HG03378 (cell line): ENCODE data around the gene MKI67.
"Not testable (repeated sequence)": the region's sequence is repeated elsewhere in the genome, so short reads cannot be mapped to it uniquely, and the experiment has no call there.

Experiments used
- ATAC-seq: cut with Tn5 transposase; IDR thresholded peaks from one replicate; pipeline ENCODE4 v1.9.1; 2021; ENCODE audit warnings: mild to moderate bottlenecking, moderate library complexity; ENCODE audit not compliant: unreplicated experiment

Gene MKI67

DNA sequence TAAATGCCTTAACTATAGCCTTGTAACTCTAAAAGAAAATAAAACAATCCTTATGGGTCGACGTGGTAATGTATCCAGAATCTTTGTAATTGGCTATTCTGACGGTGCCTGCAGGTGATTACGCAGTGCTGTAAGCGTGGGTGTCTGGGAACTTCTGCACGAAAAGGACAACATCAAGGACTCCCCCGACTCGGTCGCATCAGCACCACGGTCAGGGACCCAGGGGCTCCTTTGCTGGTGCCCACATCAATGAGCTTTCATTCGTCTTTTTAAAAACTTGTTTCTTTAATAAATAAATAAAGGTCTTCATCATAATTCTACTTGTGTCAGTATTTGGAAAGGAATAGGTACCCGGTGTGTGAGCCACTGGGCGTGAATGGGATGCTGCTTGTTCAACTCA is 13.2 kb downstream of the MKI67 start:
- ATAC-seq = no peak

GRCh38 chr10:128111696-128112095 is 14.5 kb downstream of the MKI67 start:
- ATAC-seq = no peak

DNA sequence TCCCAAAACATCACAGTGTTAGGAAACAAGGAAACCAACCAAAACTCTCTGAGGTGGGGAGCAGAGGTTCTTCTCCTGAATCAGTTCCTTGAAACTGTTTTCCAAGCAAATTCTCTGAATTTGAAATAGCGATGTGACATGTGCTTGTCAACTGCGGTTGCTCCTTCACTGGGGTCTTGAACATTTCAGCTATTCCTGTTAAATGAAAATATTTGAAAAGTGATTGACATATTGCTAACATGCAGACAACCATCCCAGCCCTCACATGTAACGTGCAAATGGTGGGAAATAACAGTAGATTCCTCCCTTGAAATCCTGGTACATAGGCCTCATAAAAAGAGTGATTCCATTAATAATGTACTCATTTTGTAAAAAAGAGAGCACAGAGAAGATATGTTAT is 15.9 kb downstream of the MKI67 start:
- no peak for ATAC-seq

DNA sequence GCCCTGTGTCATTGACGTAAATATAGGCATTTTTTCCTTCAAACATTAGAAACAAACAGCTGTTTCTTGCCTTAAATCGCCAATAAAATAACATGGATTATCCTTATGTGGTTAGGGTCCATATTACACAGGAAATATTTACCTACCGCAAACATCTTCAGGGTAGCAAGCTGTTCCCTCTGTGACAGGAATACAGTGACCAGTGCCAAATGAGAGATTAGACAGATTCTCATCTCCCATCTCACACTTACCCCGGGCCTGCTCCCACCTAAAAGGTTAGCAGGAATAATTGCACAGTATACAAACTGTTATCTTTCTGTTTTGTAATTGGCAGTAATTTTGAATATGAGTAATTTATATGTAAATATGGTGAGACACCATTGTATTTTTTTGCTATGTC is 16.5 kb downstream of the MKI67 start:
- ATAC-seq = no peak

DNA sequence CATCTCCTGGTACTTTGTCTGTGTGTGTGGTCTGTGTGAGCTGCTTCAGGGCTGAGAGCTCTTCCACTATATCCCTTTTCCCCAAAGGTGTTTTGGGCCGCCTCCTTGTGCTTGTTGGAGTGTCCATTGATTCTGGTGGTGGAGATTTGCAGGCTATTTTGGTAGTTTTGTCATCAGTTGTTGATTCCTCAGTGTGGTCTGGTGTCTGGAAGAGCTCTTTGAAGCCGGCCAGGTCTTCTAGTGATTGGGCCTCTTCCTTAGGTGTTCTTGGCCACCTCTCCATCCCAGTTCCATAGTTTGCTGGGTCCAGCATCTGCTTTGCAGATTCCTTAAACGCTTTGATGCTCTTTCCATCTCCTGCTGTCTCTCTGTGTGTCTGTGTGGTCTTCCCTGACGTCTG is 20.8 kb downstream of the MKI67 start:
- ATAC-seq = no peak

DNA sequence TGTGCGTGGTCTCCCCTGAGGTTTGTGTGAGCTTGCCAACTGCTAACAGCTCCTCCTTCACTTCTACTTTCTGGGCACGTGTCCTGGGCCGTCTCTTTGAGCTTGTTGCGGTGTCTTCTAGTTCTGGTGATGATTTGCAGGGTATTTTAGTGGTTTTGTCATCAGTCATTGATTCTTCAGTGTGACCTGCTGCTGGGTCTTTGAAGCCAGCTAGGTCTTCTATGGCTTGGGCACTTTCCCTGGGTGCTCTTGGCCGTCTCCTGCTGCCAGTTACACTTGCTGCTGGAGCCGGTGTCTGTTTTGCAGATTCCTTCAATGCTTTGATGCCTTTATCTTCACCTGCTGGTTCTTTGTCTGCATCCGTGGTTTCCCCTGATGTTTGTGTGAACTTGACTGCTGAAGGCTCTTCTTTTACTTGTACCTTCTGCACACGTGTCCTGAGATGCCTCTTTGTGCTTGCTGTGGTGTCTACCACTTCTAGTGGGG is 23.0 kb downstream of the MKI67 start:
- ATAC-seq = no peak

- no peak for ATAC-seq
Observed at GRCh38 chr10:128102480-128103228, 23.6 kb downstream of the MKI67 start.

GRCh38 chr10:128101901-128102300 is 24.3 kb downstream of the MKI67 start:
- ATAC-seq = no peak

DNA sequence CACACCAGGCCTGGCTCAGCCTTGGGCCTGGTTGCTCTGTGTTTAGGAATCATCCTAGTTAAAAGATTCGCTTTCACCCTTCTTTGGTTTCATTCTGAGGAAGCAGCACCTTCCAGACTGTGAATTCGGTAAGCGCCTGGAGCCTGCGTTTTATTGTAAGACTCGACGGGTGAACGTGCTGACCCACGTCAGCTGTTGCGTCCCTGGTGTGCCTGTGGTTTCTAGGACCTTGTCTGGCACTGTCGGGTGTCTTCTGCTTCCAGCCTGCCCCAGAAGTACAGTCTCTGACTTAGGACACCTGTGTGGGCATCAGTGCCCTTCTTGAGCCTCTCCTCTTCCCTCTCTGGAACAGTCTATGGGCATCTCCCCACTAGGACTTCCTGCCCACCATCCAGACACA is 26.3 kb downstream of the MKI67 start:
- no peak for ATAC-seq

DNA sequence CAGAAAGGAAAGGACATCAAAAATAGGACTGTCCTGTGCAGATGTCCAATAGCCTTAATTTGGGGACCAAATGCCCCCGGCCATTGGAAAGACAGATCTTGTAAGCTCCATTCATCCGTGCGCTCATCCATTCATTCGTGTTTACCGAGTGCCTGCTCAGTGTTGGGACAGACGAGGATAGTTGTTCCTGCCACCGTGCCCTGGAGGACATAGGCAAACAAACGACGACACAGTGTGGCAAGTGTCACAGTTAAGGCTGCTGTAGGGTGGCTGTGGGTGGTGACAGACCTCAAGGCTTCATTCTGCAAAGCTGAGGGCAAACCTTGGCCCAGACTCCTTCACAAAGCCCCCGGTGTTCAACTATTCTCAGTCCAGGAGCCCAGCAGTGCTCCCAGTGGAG is 27.6 kb downstream of the MKI67 start:
- no peak for ATAC-seq

GRCh38 chr10:128097783-128098182 is 28.4 kb downstream of the MKI67 start:
- ATAC-seq = no peak

- ATAC-seq = no peak
Observed at GRCh38 chr10:128096486-128097199, 29.6 kb downstream of the MKI67 start.

DNA sequence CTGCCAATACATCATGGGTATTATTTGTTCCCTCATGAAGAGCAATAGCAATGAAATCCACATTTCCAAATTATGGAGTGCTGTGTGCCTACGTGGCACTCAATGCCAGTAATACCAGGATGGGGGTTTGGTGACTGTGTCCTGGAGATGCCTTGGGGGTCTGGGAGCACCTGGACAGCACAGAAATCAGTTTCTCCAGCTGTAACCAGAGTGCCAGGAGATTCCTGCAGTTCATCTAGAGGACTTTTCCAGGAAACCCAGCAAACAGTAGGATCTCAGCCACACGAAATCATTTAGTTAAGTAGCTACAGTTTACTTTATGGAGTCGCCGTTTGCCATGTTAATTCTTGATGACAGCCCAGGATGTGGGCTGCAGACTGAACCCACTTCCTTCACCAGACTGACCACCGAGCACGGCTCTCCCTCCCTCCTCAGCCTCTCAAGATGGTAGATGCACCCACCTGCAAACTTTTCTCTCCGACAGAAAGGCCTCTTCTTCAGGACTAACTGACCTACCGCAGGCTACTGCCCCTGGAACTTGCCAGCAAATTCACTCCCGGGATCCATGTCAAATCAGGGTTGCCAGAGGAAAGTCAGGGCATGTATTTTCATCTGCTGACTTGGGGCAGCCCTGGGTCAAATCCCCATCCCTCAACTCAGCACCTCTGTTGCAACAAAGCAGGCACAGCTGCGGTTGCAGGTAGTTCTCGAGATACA is 30.3 kb downstream of the MKI67 start:
- no peak for ATAC-seq

DNA sequence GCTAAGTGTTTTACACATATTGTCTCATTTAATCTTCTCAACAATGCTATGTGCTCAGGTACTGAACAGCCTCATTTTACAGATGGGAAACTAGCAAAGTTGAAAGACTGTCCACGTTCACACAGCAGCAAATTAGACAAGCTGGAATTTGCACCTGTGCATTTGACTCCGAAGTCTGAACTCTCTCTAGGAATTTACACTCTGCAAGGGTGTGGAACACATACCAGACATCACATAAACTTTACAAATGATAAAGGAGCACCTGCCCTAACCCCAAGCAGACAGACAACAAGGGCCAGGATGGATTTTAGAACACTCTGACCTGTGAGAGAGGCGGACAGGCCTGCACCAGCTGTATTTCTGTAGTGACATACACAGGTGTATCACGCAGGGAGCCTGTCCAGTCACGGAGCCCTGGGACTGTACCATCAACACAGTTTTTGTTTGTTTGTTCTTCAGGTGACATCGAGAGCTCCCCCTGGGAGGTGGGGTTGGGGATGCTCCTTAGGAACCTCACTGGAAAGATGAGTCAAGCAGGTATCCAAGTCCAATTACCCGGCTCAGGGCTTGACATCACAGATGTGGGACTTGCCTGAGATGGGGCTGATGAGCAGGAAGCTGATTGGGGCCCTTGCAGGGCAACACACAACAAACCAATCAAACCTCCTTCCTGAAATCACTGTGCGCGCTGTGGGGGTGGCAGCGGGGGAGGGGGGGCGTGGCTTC is 31.0 kb downstream of the MKI67 start:
- peak; percentile 61 for ATAC-seq

- ATAC-seq = not testable (repeated sequence)
Observed at GRCh38 chr10:128094596-128094995, 31.6 kb downstream of the MKI67 start.

DNA sequence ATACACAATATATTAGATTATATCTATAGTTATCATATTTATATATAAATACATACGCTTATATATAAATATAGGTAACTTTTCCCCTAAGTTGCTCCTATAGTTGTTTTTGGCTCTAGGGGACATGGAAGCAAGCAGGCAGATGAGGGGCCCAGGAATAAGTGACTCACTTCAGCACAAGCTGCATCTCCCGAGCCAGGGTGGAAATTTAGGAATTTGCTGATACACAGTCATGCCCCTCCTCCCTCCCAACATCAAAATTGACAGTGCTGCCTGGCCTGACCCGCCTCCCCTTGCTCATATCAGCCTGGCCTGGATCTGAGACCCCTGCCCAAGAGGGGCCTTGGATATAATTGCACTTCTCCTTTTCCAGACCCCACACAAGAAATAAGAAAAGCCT is 33.8 kb downstream of the MKI67 start:
- no peak for ATAC-seq

GRCh38 chr10:128091636-128092210 is 34.5 kb downstream of the MKI67 start:
- ATAC-seq = no peak

- ATAC-seq = no peak
Observed at GRCh38 chr10:128087884-128088709, 38.1 kb downstream of the MKI67 start.

GRCh38 chr10:128087146-128087883 is 38.9 kb downstream of the MKI67 start:
- no peak for ATAC-seq
